Motor neuron (in vitro differentiated cells): ENCODE results near the gene RAET1L. TPM values are rescaled to one million over a fixed set of nuclear protein-coding genes. Genes with fewer than 3 reads are reported as not detected.

ENCODE experiments used
- ATAC-seq, 8 experiments: fragments of 200-7000 bp; cut with Tn5 transposase; replicated peaks in 6 of 8; 2 replicates each; pipeline ENCODE4 v1.8.0; 2021; ENCODE audit warnings: mild to moderate bottlenecking in 8 of 8, moderate library complexity in 8 of 8
- H3K27ac ChIP-seq, 2 donors: fragments of 250-450 bp; sonication (Bioruptor Pico); 2 replicates each; pipeline ENCODE4 v1.9.0; 2021; ENCODE audit warnings: antibody characterized with exemption in 2 of 2, mild to moderate bottlenecking in 2 of 2, moderate library complexity in 1 of 2
- H3K4me1 ChIP-seq, 2 donors: fragments of 250-450 bp; sonication (Bioruptor Pico); replicated peaks in 1 of 2; 2 replicates each; pipeline ENCODE4 v1.6.1; 2021; ENCODE audit warnings: antibody characterized with exemption in 2 of 2, mild to moderate bottlenecking in 2 of 2, moderate library complexity in 1 of 2
- H3K4me3 ChIP-seq, 5 donors: fragments of 250-450 bp; sonication (Bioruptor Pico); 2 replicates each; pipeline ENCODE4 v1.9.0; 2021; ENCODE audit warnings: antibody characterized with exemption in 5 of 5, mild to moderate bottlenecking in 5 of 5, moderate library complexity in 4 of 5
- WGBS, 10 experiments: fragments of 450-650 bp; shearing (Covaris generic); methylation state at CpG; one replicate each; pipeline ENCODE4 v1.0.0; 2022; 5-methylcytosine and 5-hydroxymethylcytosine counted together
- in situ Hi-C, 9 experiments: fragments of 400-800 bp; cut with MboI; loops; one replicate each; pipeline ENCODE4 v1.15.0; 2021; ENCODE audit warnings: low sequenced_read_pairs in 9 of 9, low pct_unique_long_range_greater_than_20kb in 2 of 9; ENCODE audit not compliant: unreplicated experiment in 9 of 9
- total RNA-seq, 8 experiments: library from RNA; unstranded; fragments of 300-600 nt; gene quantifications; 2 replicates each; pipeline versions ENCODE4 v1.2.3 to v1.2.4, GENCODE V29; 2022

Gene RAET1L
- total RNA-seq, 8 experiments from 2014 or later, result 1.9 to 55.3 (median 4.2) TPM; not detected in 4

GRCh38 chr6:150058986-150059385, 33.7 kb upstream of the RAET1L start:
- WGBS, 10 experiments, result 80 to 100% (median 92%) methylated on average over 3 to 6 of the region's 6 CpGs
- Histone ChIP-seq H3K4me3 (no peak overlapping the region), H3K4me1 (no peaks in the 10 kb centered on the region), H3K27ac (no peak overlapping the region)
- no peak for ATAC-seq
- in situ Hi-C loops, result loop anchor here in 4 of 9 experiments (25.0 kb wide), 2 partner anchors 278 to 753 kb away; no protein-coding TSS in a partner anchor

- 51 to 100% (median 87%) methylated on average over 1 to 10 of the region's 14 CpGs; no CpG with 5 or more reads in 1 of the 10 experiments for WGBS, 10 experiments
- in situ Hi-C loops, result loop anchor here in 4 of 9 experiments (25.0 kb wide), 2 partner anchors 279 to 754 kb away; no protein-coding TSS in a partner anchor
- ATAC-seq, result peak in 1 of 8 experiments; percentile 16
- Histone ChIP-seq H3K27ac (no peak overlapping the region), H3K4me3 (no peak overlapping the region), H3K4me1 (no peaks in the 10 kb centered on the region)
Observed at GRCh38 chr6:150058231-150058792, 33.0 kb upstream of the RAET1L start.

GRCh38 chr6:150057501-150057951, 32.2 kb upstream of the RAET1L start:
- H3K4me3 ChIP-seq, result no peak overlapping the region
- WGBS, 10 experiments, result 60 to 100% (median 89%) methylated on average over 2 to 9 of the region's 29 CpGs; no CpG with 5 or more reads in 4 of the 10 experiments
- no peak overlapping the region for H3K27ac ChIP-seq
- in situ Hi-C loops, result loop anchor here in 4 of 9 experiments (25.0 kb wide), 2 partner anchors 280 to 755 kb away; no protein-coding TSS in a partner anchor
- no peak for ATAC-seq
- H3K4me1 ChIP-seq, result no peaks in the 10 kb centered on the region

- ATAC-seq, result no peak
- 10 to 92% (median 56%) methylated on average over 2 to 4 of the region's 4 CpGs for WGBS, 10 experiments
- in situ Hi-C loops, result loop anchor here in 4 of 9 experiments (25.0 kb wide), 2 partner anchors 280 to 755 kb away; no protein-coding TSS in a partner anchor
- Histone ChIP-seq H3K27ac (no peak overlapping the region), H3K4me1 (no peaks in the 10 kb centered on the region), H3K4me3 (no peak overlapping the region)
Observed at GRCh38 chr6:150056916-150057315, 31.6 kb upstream of the RAET1L start.

GRCh38 chr6:150056156-150056555, 30.8 kb upstream of the RAET1L start:
- no peak overlapping the region for H3K27ac ChIP-seq
- in situ Hi-C loops, result loop anchor here in 4 of 9 experiments (25.0 kb wide), 2 partner anchors 281 to 756 kb away; no protein-coding TSS in a partner anchor
- H3K4me1 ChIP-seq, result no peaks in the 10 kb centered on the region
- no peak for ATAC-seq
- WGBS, 10 experiments, result 13 to 80% (median 59%) methylated on average over 2 to 12 of the region's 12 CpGs
- no peak overlapping the region for H3K4me3 ChIP-seq

- Histone ChIP-seq H3K4me1 (no peaks in the 10 kb centered on the region), H3K27ac (no peak overlapping the region), H3K4me3 (no peak overlapping the region)
- WGBS, 10 experiments, result 0 to 87% (median 73%) methylated on average over 1 to 8 of the region's 10 CpGs; no CpG with 5 or more reads in 2 of the 10 experiments
- no peak for ATAC-seq
- in situ Hi-C loops, result loop anchor here in 4 of 9 experiments (25.0 kb wide), 2 partner anchors 282 to 757 kb away; no protein-coding TSS in a partner anchor
Observed at GRCh38 chr6:150055131-150055530, 29.8 kb upstream of the RAET1L start.

GRCh38 chr6:150053450-150053849, 28.1 kb upstream of the RAET1L start:
- Histone ChIP-seq H3K4me1 (no peaks in the 10 kb centered on the region), H3K27ac (no peak overlapping the region), H3K4me3 (no peak overlapping the region)
- 4 to 83% (median 66%) methylated on average over 3 to 11 of the region's 11 CpGs; no CpG with 5 or more reads in 2 of the 10 experiments for WGBS, 10 experiments
- no peak for ATAC-seq
- in situ Hi-C loops, result loop anchor here in 4 of 9 experiments (25.0 kb wide), 2 partner anchors 284 to 759 kb away; no protein-coding TSS in a partner anchor

- 20 to 50% (median 30%) methylated on average over 1 to 4 of the region's 4 CpGs; no CpG with 5 or more reads in 2 of the 10 experiments for WGBS, 10 experiments
Observed at GRCh38 chr6:150050846-150051245, 25.5 kb upstream of the RAET1L start.

GRCh38 chr6:150048099-150048498, 22.8 kb upstream of the RAET1L start:
- H3K4me1 ChIP-seq, result no peaks in the 10 kb centered on the region
- no peak for ATAC-seq
- in situ Hi-C loops, result loop anchor here in 1 of 9 experiments (25.0 kb wide), 1 partner anchor 211 kb away; no protein-coding TSS in a partner anchor
- H3K4me3 ChIP-seq, result no peak overlapping the region
- WGBS, 10 experiments, result 41 to 86% (median 64%) methylated on average over 1 to 4 of the region's 4 CpGs
- no peak overlapping the region for H3K27ac ChIP-seq

More at GRCh38 chr6:150050846-150051245, 25.5 kb upstream of the RAET1L start:
- Histone ChIP-seq H3K4me3 (no peak overlapping the region), H3K27ac (no peak overlapping the region), H3K4me1 (no peaks in the 10 kb centered on the region)
- peak in 1 of 8 experiments; percentile 82 for ATAC-seq
- in situ Hi-C loops, result loop anchor here in 4 of 9 experiments (25.0 kb wide), 2 partner anchors 286 to 761 kb away; no protein-coding TSS in a partner anchor

- peak in 1 of 8 experiments; percentile 40 for ATAC-seq
- in situ Hi-C loops, result loop anchor here in 1 of 9 experiments (25.0 kb wide), 1 partner anchor 210 kb away; no protein-coding TSS in a partner anchor
- 45 to 88% (median 78%) methylated on average over 1 of the region's 1 CpG; no CpG with 5 or more reads in 6 of the 10 experiments for WGBS, 10 experiments
- Histone ChIP-seq H3K27ac (no peak overlapping the region), H3K4me1 (no peaks in the 10 kb centered on the region), H3K4me3 (no peak overlapping the region)
Observed at GRCh38 chr6:150046943-150047342, 21.6 kb upstream of the RAET1L start.

- no peak overlapping the region for H3K4me3 ChIP-seq
- no peak overlapping the region for H3K27ac ChIP-seq
- no peaks in the 10 kb centered on the region for H3K4me1 ChIP-seq
- ATAC-seq, result no peak
- 20 to 100% (median 73%) methylated on average over 1 to 7 of the region's 10 CpGs; no CpG with 5 or more reads in 3 of the 10 experiments for WGBS, 10 experiments
- in situ Hi-C loops, result loop anchor here in 1 of 9 experiments (25.0 kb wide), 1 partner anchor 207 kb away; no protein-coding TSS in a partner anchor
Observed at GRCh38 chr6:150044621-150045145, 19.4 kb upstream of the RAET1L start.

- no peak for ATAC-seq
- H3K4me1 ChIP-seq, result no peaks in the 10 kb centered on the region
- H3K4me3 ChIP-seq, result no peak overlapping the region
- WGBS, 10 experiments, result 22 to 90% (median 66%) methylated on average over 2 to 8 of the region's 19 CpGs
- in situ Hi-C loops, result loop anchor here in 1 of 9 experiments (25.0 kb wide), 1 partner anchor 206 kb away; no protein-coding TSS in a partner anchor
- H3K27ac ChIP-seq, result no peak overlapping the region
Observed at GRCh38 chr6:150043501-150044412, 18.4 kb upstream of the RAET1L start.
